ENCODE data around the gene RNF144A. TPM values are rescaled to one million over a fixed set of nuclear protein-coding genes. Genes with fewer than 3 reads are reported as not detected.

RNF144A gene
- polyA plus RNA-seq, 1 of the 3 experiments (the other 2 are of a cell fraction): 15.6 TPM

DNA sequence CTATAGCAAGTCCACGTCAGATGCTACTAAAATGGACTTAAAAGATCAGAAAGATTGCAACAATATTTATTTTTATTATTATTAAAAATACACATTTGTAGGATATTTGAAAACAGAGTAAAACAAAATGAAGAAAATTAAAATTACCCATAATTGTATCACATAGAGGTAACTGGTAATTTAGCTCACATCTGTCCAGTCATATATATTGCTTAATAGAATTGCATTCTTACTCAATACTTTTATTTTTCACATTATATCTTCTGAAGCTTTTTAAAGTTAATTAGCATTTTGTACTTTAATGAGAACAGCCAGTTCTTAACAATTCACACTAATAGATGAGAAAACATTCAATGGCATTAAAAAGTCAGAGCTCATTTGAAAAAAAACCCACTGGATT, 11.5 kb upstream of the RNF144A start:
- no peaks in the 10 kb centered on the region for H3K79me2 ChIP-seq (ENCODE audit: insufficient read depth)
- H3K4me3 ChIP-seq (ENCODE audit: low read depth in 2 of 2, low read length in 1 of 2): no peak overlapping the region
- H3K27ac ChIP-seq (ENCODE audit: low read depth in 2 of 2, low read length in 1 of 2): no peak overlapping the region
- no peaks in the 10 kb centered on the region for H4K20me1 ChIP-seq (ENCODE audit: insufficient read depth)
- no peak for DNase-seq
- no peaks in the 10 kb centered on the region for H3K9me2 ChIP-seq
- no peak overlapping the region for H2AFZ ChIP-seq (ENCODE audit: low read depth)
- H3K9ac ChIP-seq: no peak overlapping the region
- no peaks in the 10 kb centered on the region for H3K36me3 ChIP-seq (replicated peaks in 1 of 2; ENCODE audit: control insufficient read depth in 1 of 2, insufficient read depth in 2 of 2, low read length in 1 of 2)
- no peaks in the 10 kb centered on the region for H3K27me3 ChIP-seq (ENCODE audit: insufficient read depth)
- ChIA-PET POLR2A (no interaction called here), CTCF (interaction anchor here (0.7 to 4.9 kb wide), 11 partner anchors 9 to 192 kb away, joined by 3 to 47 read pairs (median 6); partner anchors contain the start of genes CMPK2 and RNF144A)
- no peaks in the 10 kb centered on the region for H3F3A ChIP-seq (replicated peaks; ENCODE audit: insufficient read depth)
- H3K4me1 ChIP-seq (ENCODE audit: control insufficient read depth in 1 of 2, insufficient read depth in 2 of 2, low read depth in 1 of 2, low read length in 1 of 2): no peaks in the 10 kb centered on the region
- no peak overlapping the region for H3K4me2 ChIP-seq
- TF ChIP-seq POLR2AphosphoS5 (IDR thresholded peaks at IDR 0.05; ENCODE audit: low read depth, low read length) (no peak), ELF1 (IDR thresholded peaks at IDR 0.05) (no peak)
- 89% methylated on average over 1 of the region's 1 CpG for WGBS (ENCODE audit: low lambda C conversion rate)
- no peaks in the 10 kb centered on the region for H3K9me3 ChIP-seq

DNA sequence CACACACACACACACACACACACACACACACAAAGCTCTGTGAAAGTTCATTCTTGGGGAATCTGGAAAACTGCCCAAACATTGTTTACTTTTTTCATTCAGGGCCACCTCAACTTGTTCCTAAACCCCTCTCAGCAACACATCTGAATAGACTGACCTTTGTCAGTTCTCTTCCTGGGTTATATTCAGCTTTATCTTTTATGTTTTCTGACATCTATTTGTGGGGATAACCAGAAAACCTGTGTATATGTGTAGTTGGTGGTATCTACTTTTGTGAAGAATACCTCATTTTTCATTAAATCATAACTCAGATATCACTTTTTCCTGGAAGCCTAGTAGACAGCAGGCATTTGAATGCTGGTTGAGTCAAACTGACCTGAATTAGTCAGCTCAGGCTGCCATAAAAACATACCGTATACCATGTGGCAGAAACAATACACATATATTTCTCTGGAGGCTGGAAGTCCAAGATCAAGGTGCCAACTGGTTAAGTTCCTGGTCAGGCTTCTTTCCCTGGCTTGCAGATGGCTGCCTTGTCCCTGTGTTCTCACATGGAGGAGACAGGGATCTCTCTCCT, 11.0 kb upstream of the RNF144A start:
- no peak overlapping the region for H3K4me3 ChIP-seq (ENCODE audit: low read depth in 2 of 2, low read length in 1 of 2)
- no peak overlapping the region for H2AFZ ChIP-seq (ENCODE audit: low read depth)
- TF ChIP-seq, protein P1, sequence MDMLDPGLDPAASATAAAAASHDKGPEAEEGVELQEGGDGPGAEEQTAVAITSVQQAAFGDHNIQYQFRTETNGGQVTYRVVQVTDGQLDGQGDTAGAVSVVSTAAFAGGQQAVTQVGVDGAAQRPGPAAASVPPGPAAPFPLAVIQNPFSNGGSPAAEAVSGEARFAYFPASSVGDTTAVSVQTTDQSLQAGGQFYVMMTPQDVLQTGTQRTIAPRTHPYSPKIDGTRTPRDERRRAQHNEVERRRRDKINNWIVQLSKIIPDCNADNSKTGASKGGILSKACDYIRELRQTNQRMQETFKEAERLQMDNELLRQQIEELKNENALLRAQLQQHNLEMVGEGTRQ (IDR thresholded peaks at IDR 0.05; ENCODE audit: borderline replicate concordance, low read depth, low read length): no peak
- no peak for TF ChIP-seq POLR2AphosphoS5 (IDR thresholded peaks at IDR 0.05; ENCODE audit: low read depth, low read length)
- TF ChIP-seq GATA2 (CRISPR knock-in tag; IDR thresholded peaks at IDR 0.05): no peak
- TF ChIP-seq, protein P2, sequence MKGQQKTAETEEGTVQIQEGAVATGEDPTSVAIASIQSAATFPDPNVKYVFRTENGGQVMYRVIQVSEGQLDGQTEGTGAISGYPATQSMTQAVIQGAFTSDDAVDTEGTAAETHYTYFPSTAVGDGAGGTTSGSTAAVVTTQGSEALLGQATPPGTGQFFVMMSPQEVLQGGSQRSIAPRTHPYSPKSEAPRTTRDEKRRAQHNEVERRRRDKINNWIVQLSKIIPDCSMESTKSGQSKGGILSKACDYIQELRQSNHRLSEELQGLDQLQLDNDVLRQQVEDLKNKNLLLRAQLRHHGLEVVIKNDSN (IDR thresholded peaks at IDR 0.05; ENCODE audit: borderline replicate concordance, low read depth): no peak
- TF ChIP-seq FOXJ3 (CRISPR knock-in tag; IDR thresholded peaks at IDR 0.05): no peak
- TF ChIP-seq RCOR1 (IDR thresholded peaks at IDR 0.05; ENCODE audit: low read length): no peak
- no peak for TF ChIP-seq NFIC (IDR thresholded peaks at IDR 0.05; ENCODE audit: borderline replicate concordance)
- no peak for TF ChIP-seq MXI1 (IDR thresholded peaks at IDR 0.05; ENCODE audit: low read depth, low read length)
- no peak overlapping the region for H3K27ac ChIP-seq (ENCODE audit: low read depth in 2 of 2, low read length in 1 of 2)
- H3K4me2 ChIP-seq: no peak overlapping the region
- H3K9me3 ChIP-seq: no peaks in the 10 kb centered on the region
- WGBS (ENCODE audit: low lambda C conversion rate): 57% methylated on average over 1 of the region's 1 CpG
- no peaks in the 10 kb centered on the region for H4K20me1 ChIP-seq (ENCODE audit: insufficient read depth)
- H3K4me1 ChIP-seq (ENCODE audit: control insufficient read depth in 1 of 2, insufficient read depth in 2 of 2, low read depth in 1 of 2, low read length in 1 of 2): no peaks in the 10 kb centered on the region
- H3K9me2 ChIP-seq: no peaks in the 10 kb centered on the region
- H3K36me3 ChIP-seq (replicated peaks in 1 of 2; ENCODE audit: control insufficient read depth in 1 of 2, insufficient read depth in 2 of 2, low read length in 1 of 2): no peaks in the 10 kb centered on the region
- ChIA-PET CTCF (interaction anchor here (0.7 to 4.9 kb wide), 10 partner anchors 9 to 191 kb away, joined by 3 to 47 read pairs (median 7); partner anchors contain the start of genes CMPK2 and RNF144A), POLR2A (no interaction called here)
- DNase-seq: no peak
- no peaks in the 10 kb centered on the region for H3K27me3 ChIP-seq (ENCODE audit: insufficient read depth)
- no peak overlapping the region for H3K9ac ChIP-seq
- no peaks in the 10 kb centered on the region for H3F3A ChIP-seq (replicated peaks; ENCODE audit: insufficient read depth)
- no peaks in the 10 kb centered on the region for H3K79me2 ChIP-seq (ENCODE audit: insufficient read depth)

DNA sequence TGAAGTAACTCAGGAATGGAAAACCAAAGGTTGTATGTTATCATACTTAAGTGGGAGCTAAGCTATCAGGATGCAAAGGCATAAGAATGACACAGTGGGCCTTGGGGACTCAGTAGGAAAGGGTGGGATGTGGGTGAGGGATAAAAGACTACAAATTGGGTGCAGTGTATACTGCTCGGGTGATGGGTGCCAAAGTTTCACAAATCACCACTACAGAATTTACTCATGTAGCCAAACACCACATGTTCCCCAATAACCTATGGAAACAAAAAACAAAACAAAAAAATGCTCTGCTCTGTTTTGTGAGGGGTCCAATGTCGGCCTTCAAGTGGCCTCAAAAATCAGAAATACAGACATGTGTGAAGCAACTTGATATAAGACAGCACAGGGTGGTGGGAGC, 8.9 kb upstream of the RNF144A start:
- no peaks in the 10 kb centered on the region for H3K36me3 ChIP-seq (replicated peaks in 1 of 2; ENCODE audit: control insufficient read depth in 1 of 2, insufficient read depth in 2 of 2, low read length in 1 of 2)
- H3K9me3 ChIP-seq: no peaks in the 10 kb centered on the region
- H3K9ac ChIP-seq: no peak overlapping the region
- no peaks in the 10 kb centered on the region for H4K20me1 ChIP-seq (ENCODE audit: insufficient read depth)
- no peak for DNase-seq
- H2AFZ ChIP-seq (ENCODE audit: low read depth): no peak overlapping the region
- H3K9me2 ChIP-seq: no peaks in the 10 kb centered on the region
- no peaks in the 10 kb centered on the region for H3F3A ChIP-seq (replicated peaks; ENCODE audit: insufficient read depth)
- no peaks in the 10 kb centered on the region for H3K4me1 ChIP-seq (ENCODE audit: control insufficient read depth in 1 of 2, insufficient read depth in 2 of 2, low read depth in 1 of 2, low read length in 1 of 2)
- H3K4me3 ChIP-seq (ENCODE audit: low read depth in 2 of 2, low read length in 1 of 2): no peak overlapping the region
- ChIA-PET POLR2A (no interaction called here), CTCF (interaction anchor here (1.0 to 25.9 kb wide), 6 partner anchors 7 to 136 kb away, joined by 3 to 437 read pairs (median 26); partner anchors contain the start of genes CMPK2 and RNF144A)
- WGBS (ENCODE audit: low lambda C conversion rate): 76% methylated on average over 2 of the region's 2 CpGs
- no peaks in the 10 kb centered on the region for H3K79me2 ChIP-seq (ENCODE audit: insufficient read depth)
- H3K4me2 ChIP-seq: no peak overlapping the region
- H3K27ac ChIP-seq (ENCODE audit: low read depth in 2 of 2, low read length in 1 of 2): no peak overlapping the region
- H3K27me3 ChIP-seq (ENCODE audit: insufficient read depth): no peaks in the 10 kb centered on the region
- no peak for TF ChIP-seq FOXM1 (IDR thresholded peaks at IDR 0.05; ENCODE audit: low read depth)
- no peak for TF ChIP-seq CHD2 (IDR thresholded peaks at IDR 0.05; ENCODE audit: low read length, partially characterized antibody)
- no peak for TF ChIP-seq NRF1 (IDR thresholded peaks at IDR 0.05; ENCODE audit: low read depth, low read length)
- TF ChIP-seq CTCF (IDR thresholded peaks at IDR 0.05): no peak
- no peak for TF ChIP-seq RFX5 (IDR thresholded peaks at IDR 0.05; ENCODE audit: low read length)
- no peak for TF ChIP-seq FOXJ3 (CRISPR knock-in tag; IDR thresholded peaks at IDR 0.05)
- no peak for TF ChIP-seq RXRA (IDR thresholded peaks at IDR 0.05; ENCODE audit: borderline replicate concordance, low read depth)
- TF ChIP-seq RAD21 (IDR thresholded peaks at IDR 0.05; ENCODE audit: low read length): no peak
- TF ChIP-seq, protein P1 (IDR thresholded peaks at IDR 0.05; ENCODE audit: borderline replicate concordance, low read depth, low read length): no peak
- TF ChIP-seq NFIC (IDR thresholded peaks at IDR 0.05; ENCODE audit: borderline replicate concordance): no peak
- no peak for TF ChIP-seq MXI1 (IDR thresholded peaks at IDR 0.05; ENCODE audit: low read depth, low read length)
- TF ChIP-seq, protein P2 (IDR thresholded peaks at IDR 0.05; ENCODE audit: borderline replicate concordance, low read depth): no peak
- TF ChIP-seq ELF1 (IDR thresholded peaks at IDR 0.05): no peak
